ENCODE results near the gene TCTN2.

The TCTN2 gene

GRCh38 chr12:123690191-123690840, 19.4 kb downstream of the TCTN2 start:
- no peak for FAIRE-seq

- no peak for FAIRE-seq
Observed at GRCh38 chr12:123696207-123696606, 25.3 kb downstream of the TCTN2 start.

- no peak for FAIRE-seq
Observed at GRCh38 chr12:123696646-123697045, 25.7 kb downstream of the TCTN2 start.

GRCh38 chr12:123705935-123706334, 35.0 kb downstream of the TCTN2 start:
- no peak for FAIRE-seq

- FAIRE-seq = no peak
Observed at GRCh38 chr12:123707466-123707865, 36.6 kb downstream of the TCTN2 start.

- FAIRE-seq = no peak
Observed at GRCh38 chr12:123712780-123713319, 41.9 kb downstream of the TCTN2 start.

- FAIRE-seq = no peak
Observed at GRCh38 chr12:123713398-123713797, 42.5 kb downstream of the TCTN2 start.

GRCh38 chr12:123713823-123714585, 43.1 kb downstream of the TCTN2 start:
- FAIRE-seq = no peak

GRCh38 chr12:123715195-123715594, 44.3 kb downstream of the TCTN2 start:
- FAIRE-seq = no peak

- no peak for FAIRE-seq
Observed at GRCh38 chr12:123717350-123717749, 46.4 kb downstream of the TCTN2 start.

- no peak for FAIRE-seq
Observed at GRCh38 chr12:123720141-123720814, 49.4 kb downstream of the TCTN2 start.

GRCh38 chr12:123721245-123721644, 50.3 kb downstream of the TCTN2 start:
- FAIRE-seq = no peak

GRCh38 chr12:123723011-123723410, 52.1 kb downstream of the TCTN2 start:
- no peak for FAIRE-seq

- FAIRE-seq = no peak
Observed at GRCh38 chr12:123723765-123724164, 52.9 kb downstream of the TCTN2 start.

GRCh38 chr12:123726244-123726643, 55.3 kb downstream of the TCTN2 start:
- no peak for FAIRE-seq

- no peak for FAIRE-seq
Observed at GRCh38 chr12:123726962-123727361, 56.0 kb downstream of the TCTN2 start.

GRCh38 chr12:123727878-123728277, 57.0 kb downstream of the TCTN2 start:
- FAIRE-seq = no peak

- no peak for FAIRE-seq
Observed at GRCh38 chr12:123731596-123731995, 60.7 kb downstream of the TCTN2 start.

- FAIRE-seq = no peak
Observed at GRCh38 chr12:123732251-123732650, 61.3 kb downstream of the TCTN2 start.

- no peak for FAIRE-seq
Observed at GRCh38 chr12:123733229-123733628, 62.3 kb downstream of the TCTN2 start.

GRCh38 chr12:123734268-123734667, 63.4 kb downstream of the TCTN2 start:
- no peak for FAIRE-seq

- FAIRE-seq = no peak
Observed at GRCh38 chr12:123741937-123742572, 71.1 kb downstream of the TCTN2 start.

- FAIRE-seq = no peak
Observed at GRCh38 chr12:123743002-123743401, 72.1 kb downstream of the TCTN2 start.

All from endometrium (tissue), 2 donors.